Thoracic aorta (tissue), 2 donors: ENCODE results near the gene NEU4. TPM values are rescaled to one million over a fixed set of nuclear protein-coding genes. Genes with fewer than 3 reads are reported as not detected.

ENCODE experiments used
- ATAC-seq: fragments of 150-250 bp; one replicate; pipeline ENCODE4 v1.8.0; 2017; ENCODE audit warnings: low read depth; ENCODE audit not compliant: insufficient number of reproducible peaks, low FRiP score
- DNase-seq: peaks from one replicate; pipeline ENCODE4 v3.0.0-alpha.2; 2020; ENCODE audit warnings: low spot score
- H3K27ac ChIP-seq, 2 donors: fragments of 200-600 bp; sonication (generic); 1 replicate in 1 of 2; 2 replicates in 1 of 2; pipeline ENCODE4 v1.5.1; 2016; ENCODE audit warnings: mild to moderate bottlenecking in 2 of 2, moderate library complexity in 2 of 2
- H3K27me3 ChIP-seq: fragments of 200-600 bp; sonication (generic); replicated peaks from 2 replicates; pipeline ENCODE4 v1.6.0; 2016; ENCODE audit warnings: mild to moderate bottlenecking; ENCODE audit not compliant: insufficient read depth
- H3K36me3 ChIP-seq: fragments of 200-600 bp; sonication (generic); one replicate; pipeline ENCODE4 v1.5.1; 2016
- H3K4me1 ChIP-seq, 2 donors: fragments of 200-600 bp; sonication (generic); 1 replicate in 1 of 2; 2 replicates in 1 of 2; pipeline versions ENCODE4 v1.5.1 to v1.6.0; 2016; ENCODE audit warnings: low read depth in 2 of 2, mild to moderate bottlenecking in 1 of 2; ENCODE audit not compliant: control insufficient read depth in 1 of 2
- H3K4me3 ChIP-seq: fragments of 200-600 bp; sonication (generic); 2 replicates; pipeline ENCODE4 v1.5.1; 2016; ENCODE audit warnings: mild to moderate bottlenecking
- H3K9me3 ChIP-seq: fragments of 200-600 bp; sonication (generic); 2 replicates; pipeline ENCODE4 v1.5.1; 2016
- CTCF ChIP-seq: fragments of 200-600 bp; sonication (generic); IDR thresholded peaks from one replicate; pipeline ENCODE4 v1.5.1; 2019; ENCODE audit warnings: antibody characterized with exemption
- total RNA-seq, 2 donors: library from RNA; depleted of rRNA; stranded (reverse); fragments of >200 nt; gene quantifications; one replicate each; pipeline versions ENCODE4 v1.1.0 to v1.2.3, GENCODE V29; 2016

NEU4 gene
- total RNA-seq, 2 donors from 2014 or later, result 5.4 to 22.0 TPM

GRCh38 chr2:241836292-241836691, 27.3 kb downstream of the NEU4 start:
- no peaks in the 10 kb centered on the region for H3K9me3 ChIP-seq
- H3K4me3 ChIP-seq, result no peak overlapping the region
- H3K36me3 ChIP-seq, result no peaks in the 10 kb centered on the region
- H3K27ac ChIP-seq, result no peak overlapping the region
- DNase-seq (no peak), ATAC-seq (no peak)
- H3K4me1 ChIP-seq, result peaks cover 3 to 13% of the 10 kb centered on the region in 2 donors
- TF ChIP-seq CTCF, result peak; percentile 13
- H3K27me3 ChIP-seq, result no peaks in the 10 kb centered on the region

GRCh38 chr2:241837197-241837965, 28.4 kb downstream of the NEU4 start:
- Histone ChIP-seq H3K36me3 (no peaks in the 10 kb centered on the region), H3K9me3 (no peaks in the 10 kb centered on the region), H3K27ac (no peak overlapping the region), H3K4me1 (peaks cover 3 to 13% of the 10 kb centered on the region in 2 donors), H3K4me3 (no peak overlapping the region), H3K27me3 (no peaks in the 10 kb centered on the region)
- no peak for ATAC-seq
- TF ChIP-seq CTCF, result no peak
- no peak for DNase-seq

- H3K4me1 ChIP-seq, result peaks cover 4 to 9% of the 10 kb centered on the region in 2 donors
- no peaks in the 10 kb centered on the region for H3K36me3 ChIP-seq
- no peak for TF ChIP-seq CTCF
- DNase-seq (no peak), ATAC-seq (no peak)
- H3K27ac ChIP-seq, result no peak overlapping the region
- H3K4me3 ChIP-seq, result no peak overlapping the region
- H3K27me3 ChIP-seq, result no peaks in the 10 kb centered on the region
- H3K9me3 ChIP-seq, result no peaks in the 10 kb centered on the region
Observed at GRCh38 chr2:241841181-241842066, 32.4 kb downstream of the NEU4 start.

GRCh38 chr2:241842067-241842415, 33.0 kb downstream of the NEU4 start:
- Histone ChIP-seq H3K27ac (no peak overlapping the region), H3K4me3 (no peak overlapping the region), H3K27me3 (no peaks in the 10 kb centered on the region), H3K4me1 (peaks cover 4 to 9% of the 10 kb centered on the region in 2 donors), H3K36me3 (no peaks in the 10 kb centered on the region), H3K9me3 (no peaks in the 10 kb centered on the region)
- no peak for TF ChIP-seq CTCF
- DNase-seq, result no peak
- ATAC-seq, result no peak

GRCh38 chr2:241842620-241843211, 33.7 kb downstream of the NEU4 start:
- Histone ChIP-seq H3K9me3 (no peaks in the 10 kb centered on the region), H3K4me3 (peak overlapping the region; percentile 71), H3K27ac (peak overlapping the region; percentile 17 to 28), H3K4me1 (peaks cover 4 to 9% of the 10 kb centered on the region in 2 donors), H3K27me3 (no peaks in the 10 kb centered on the region), H3K36me3 (no peaks in the 10 kb centered on the region)
- TF ChIP-seq CTCF, result no peak
- ATAC-seq (no peak), DNase-seq (no peak)
